Activated CD4-positive, alpha-beta T cell treated with anti-CD3 and anti-CD28 coated beads, Interleukin-2, Interleukin-4, amounts not matched to agents 100 ng/mL and 50 ng/mL, durations not matched to agents 16 hours and 8 hours (primary cell): Measurements from ENCODE around the gene HIKESHI.
"Not testable (repeated sequence)": the region's sequence is repeated elsewhere in the genome, so short reads cannot be mapped to it uniquely, and the experiment has no call there.

Source experiments
- DNase-seq: peaks from one replicate; pipeline ENCODE4 v3.0.0-alpha.2; 2020; ENCODE audit warnings: low spot score

The HIKESHI gene

GRCh38 chr11:86292912-86293616, 9.0 kb upstream of the HIKESHI start:
- peak; percentile 90 for DNase-seq

DNA sequence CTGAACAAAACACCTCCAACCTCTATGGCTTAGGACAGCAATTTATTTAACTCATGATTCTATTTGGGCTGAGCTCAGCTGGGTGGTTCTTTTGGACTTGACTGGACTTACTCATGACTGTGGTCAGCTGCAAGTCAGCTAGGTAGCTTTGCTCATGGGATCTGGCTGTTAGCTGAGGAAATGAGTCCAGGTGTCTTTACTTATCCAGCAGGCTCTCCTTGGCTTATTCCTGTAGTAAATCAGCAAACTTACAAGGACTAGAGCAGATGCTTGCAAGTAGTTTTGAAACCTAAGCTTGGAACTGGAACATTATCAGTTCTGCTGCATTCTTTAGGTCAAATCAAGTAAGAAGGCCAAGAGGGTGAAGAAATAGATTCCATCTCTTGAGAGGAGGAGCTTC, 8.0 kb upstream of the HIKESHI start:
- DNase-seq = no peak

GRCh38 chr11:86301742-86302091, 323 bp upstream of the HIKESHI start:
- no peak for DNase-seq

- no peak for DNase-seq
These were observed 1.2 kb downstream of the HIKESHI start for GRCh38 chr11:86303257-86303656.

DNA sequence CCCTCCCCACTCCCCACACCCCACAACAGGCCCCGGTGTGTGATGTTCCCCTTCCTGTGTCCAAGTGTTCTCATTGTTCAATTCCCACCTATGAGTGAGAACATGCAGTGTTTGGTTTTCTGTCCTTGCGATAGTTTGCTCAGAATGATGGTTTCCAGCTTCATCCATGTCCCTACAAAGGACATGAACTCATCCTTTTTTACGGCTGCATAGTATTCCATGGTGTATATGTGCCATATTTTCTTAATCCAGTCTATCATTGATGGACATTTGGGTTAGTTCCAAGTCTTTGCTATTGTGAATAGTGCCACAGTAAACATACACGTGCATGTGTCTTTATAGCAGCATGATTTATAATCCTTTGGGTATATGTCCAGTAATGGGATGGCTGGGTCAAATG, 6.7 kb downstream of the HIKESHI start:
- DNase-seq = not testable (repeated sequence)

DNA sequence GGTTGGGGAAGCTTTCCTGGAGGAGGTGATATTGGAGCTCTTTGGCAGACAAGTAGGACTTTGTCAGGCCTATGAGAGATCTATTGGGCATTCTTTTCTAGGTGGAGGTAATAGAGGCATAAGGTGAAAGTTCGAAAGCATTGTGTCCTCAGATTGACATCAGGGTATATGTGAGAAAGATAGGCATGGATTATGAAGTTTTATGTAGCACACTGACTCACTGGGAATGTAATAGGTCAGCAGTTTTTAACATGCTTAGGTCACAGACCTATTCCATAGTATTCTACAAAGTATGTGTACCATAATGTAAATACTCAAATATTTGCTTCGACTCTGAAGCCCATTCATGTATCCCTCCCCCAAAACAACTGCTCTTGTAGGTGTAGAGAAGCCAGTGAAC, 11.8 kb downstream of the HIKESHI start:
- no peak for DNase-seq

- DNase-seq = no peak
These were observed 12.6 kb downstream of the HIKESHI start for GRCh38 chr11:86314636-86315035.

- DNase-seq = no peak
These were observed 33.2 kb downstream of the HIKESHI start for GRCh38 chr11:86335131-86335767.

DNA sequence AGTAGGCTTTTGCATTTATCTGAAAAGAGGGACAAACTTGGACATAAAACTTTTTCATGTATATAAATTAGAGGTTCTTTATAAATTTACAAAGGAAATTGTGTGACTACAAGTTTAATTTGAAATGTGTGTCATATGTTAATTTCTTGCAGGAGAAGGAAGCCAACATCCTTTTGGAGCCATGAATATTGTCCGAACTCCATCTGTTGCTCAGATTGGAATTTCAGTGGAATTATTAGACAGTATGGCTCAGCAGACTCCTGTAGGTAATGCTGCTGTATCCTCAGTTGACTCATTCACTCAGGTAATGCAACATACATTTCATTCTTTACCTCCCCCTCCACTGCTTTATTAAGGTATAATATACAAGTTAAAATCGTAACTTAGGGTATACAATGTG, 35.2 kb downstream of the HIKESHI start:
- DNase-seq = no peak

GRCh38 chr11:86341382-86341781, 39.3 kb downstream of the HIKESHI start:
- no peak for DNase-seq

- DNase-seq = no peak
These were observed 44.5 kb downstream of the HIKESHI start for GRCh38 chr11:86346513-86346912.

- DNase-seq = no peak
These were observed 53.2 kb downstream of the HIKESHI start for GRCh38 chr11:86355256-86355655.

DNA sequence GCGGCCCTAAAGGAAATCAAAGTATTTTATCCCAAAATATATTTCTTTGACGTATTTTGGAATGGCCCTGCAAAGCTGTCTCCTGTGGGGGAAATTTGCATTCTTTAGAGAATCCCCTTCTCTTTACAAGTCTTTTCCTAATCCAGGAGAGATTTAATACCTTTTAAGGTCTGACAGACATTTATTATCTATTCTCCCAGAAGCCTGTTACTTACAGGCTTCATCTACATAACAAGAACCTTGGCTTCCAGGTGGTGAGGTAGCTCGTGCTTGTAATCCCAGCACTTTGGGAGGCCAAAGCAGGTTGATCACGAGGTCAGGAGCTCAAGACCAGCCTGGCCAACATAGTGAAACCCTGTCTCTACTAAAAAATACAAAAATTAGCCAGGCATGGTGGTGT, 55.4 kb downstream of the HIKESHI start:
- DNase-seq = not testable (repeated sequence)

- no peak for DNase-seq
These were observed 56.7 kb downstream of the HIKESHI start for GRCh38 chr11:86358720-86359119.

GRCh38 chr11:86360775-86361395, 58.8 kb downstream of the HIKESHI start:
- no peak for DNase-seq

DNA sequence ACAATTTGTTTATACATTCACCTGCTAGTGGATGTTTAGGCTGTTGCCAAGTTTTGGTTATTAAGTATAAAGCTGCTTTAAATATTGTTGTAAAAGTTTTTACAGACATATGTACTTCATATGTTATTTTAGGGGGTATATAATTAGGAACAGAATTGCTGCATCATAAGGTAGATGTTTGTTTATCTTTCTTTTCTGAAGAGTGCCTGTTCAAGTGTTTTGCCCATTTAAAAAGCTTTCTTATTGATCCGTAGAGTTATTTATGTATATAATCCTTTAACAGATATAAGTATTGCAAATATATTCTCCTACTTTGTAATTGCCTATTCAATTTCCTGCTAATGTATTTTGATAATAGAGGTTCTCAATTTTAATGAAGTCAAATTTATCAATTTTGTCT, 61.4 kb downstream of the HIKESHI start:
- DNase-seq = no peak

- DNase-seq = no peak
These were observed 63.5 kb downstream of the HIKESHI start for GRCh38 chr11:86365546-86365945.

GRCh38 chr11:86369668-86370067, 67.6 kb downstream of the HIKESHI start:
- no peak for DNase-seq

DNA sequence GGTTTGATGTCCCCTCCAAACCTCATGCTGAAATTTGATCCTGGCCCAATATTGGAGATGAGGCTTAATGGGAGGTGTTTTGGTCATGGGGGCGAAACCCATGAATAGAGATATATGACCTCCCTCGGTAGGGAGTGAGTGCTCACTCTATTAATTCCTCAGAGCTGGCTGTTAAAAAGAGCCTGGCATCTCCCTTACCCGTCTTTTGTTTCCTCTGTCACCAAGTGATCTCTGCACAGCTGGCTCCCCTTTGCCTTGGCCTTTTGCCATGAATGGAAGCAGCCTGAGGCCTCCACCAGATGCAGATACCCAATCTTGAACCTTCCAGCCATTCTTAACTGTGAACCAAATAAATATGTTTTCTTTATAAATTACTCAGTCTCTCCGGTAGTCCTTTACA, 68.1 kb downstream of the HIKESHI start:
- no peak for DNase-seq

- DNase-seq = no peak
These were observed 69.0 kb downstream of the HIKESHI start for GRCh38 chr11:86370922-86371594.

DNA sequence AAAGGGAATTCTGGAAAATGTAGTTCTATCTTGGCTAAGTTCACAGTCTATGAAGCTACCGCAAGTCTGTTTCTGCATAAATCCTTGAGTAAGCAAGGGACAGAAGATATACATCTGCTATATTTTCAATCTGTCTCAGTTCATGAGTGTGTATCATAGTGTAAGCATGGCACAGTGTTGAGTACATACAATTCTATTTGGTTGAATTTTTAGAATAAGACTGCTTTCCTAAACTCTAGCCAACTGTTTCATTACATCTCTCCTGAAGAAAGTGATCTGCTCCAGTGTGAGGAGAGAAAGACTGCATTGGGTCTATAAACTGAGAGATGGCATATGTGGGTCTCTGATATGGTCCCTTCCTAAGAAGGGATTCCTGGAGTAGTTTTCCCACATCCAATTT, 70.0 kb downstream of the HIKESHI start:
- DNase-seq = no peak

DNA sequence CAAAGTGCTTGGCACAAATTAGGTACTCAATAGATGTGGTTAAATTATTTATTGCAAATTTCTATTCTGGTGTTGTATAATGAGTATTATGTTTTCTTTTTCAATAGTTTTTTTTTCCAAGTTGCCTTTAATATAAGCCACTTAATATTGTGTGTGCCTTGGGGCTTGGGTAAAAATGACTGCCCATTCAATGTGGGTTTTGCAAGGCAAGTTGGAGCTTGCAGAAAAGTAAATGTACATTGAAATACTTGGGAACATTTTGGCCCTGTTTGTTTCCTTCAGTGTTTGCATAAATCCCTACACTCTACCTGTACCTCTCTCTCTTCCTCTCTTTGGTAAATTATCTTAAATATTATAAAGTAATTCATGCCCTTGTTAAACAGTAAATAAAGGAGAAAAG, 70.5 kb downstream of the HIKESHI start:
- DNase-seq = no peak

DNA sequence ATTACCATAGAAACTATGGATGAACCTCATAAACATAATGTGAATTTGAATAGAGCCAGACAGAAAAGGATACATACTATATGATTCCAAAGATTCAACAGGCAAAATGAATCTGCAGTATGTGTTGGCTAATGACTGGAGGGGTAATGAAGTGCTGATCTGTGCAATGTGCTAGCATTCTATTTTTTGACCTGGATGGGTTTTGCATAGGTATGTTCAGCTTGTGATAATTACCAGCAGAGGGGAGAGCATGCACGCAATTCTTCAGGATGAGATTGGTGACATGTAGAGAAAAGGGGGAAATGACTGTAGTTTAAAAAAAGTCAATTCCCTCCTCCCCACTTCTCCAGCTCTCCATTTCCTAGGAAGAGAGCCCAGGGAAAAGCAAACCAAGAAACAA, 72.0 kb downstream of the HIKESHI start:
- DNase-seq = no peak
